OCI-LY3 (cell line): ENCODE measurements around the gene NDC80.

Source experiments
- CTCF ChIP-seq: fragments of 200-600, 300-600 bp; sonication (generic); IDR thresholded peaks from 2 replicates; pipeline ENCODE4 v1.5.1; 2014; ENCODE audit warnings: antibody characterized with exemption, low read length, low read depth
- EZH2phosphoT487 ChIP-seq: fragments of 200-600 bp; shearing (Covaris generic); IDR thresholded peaks from 2 replicates; pipeline ENCODE4 v1.6.1; 2018; ENCODE audit warnings: antibody characterized with exemption, mixed run types, low read depth

- no peak for TF ChIP-seq CTCF
- TF ChIP-seq EZH2phosphoT487: no peak
Measured at GRCh38 chr18:2522112-2522511, 49.2 kb upstream of the NDC80 start.
